H1 (cell line): ENCODE data around the gene ARHGAP10.

Experiments used
- CEBPB ChIP-seq: IDR thresholded peaks from 2 replicates; pipeline ENCODE4 v1.6.1; 2012; ENCODE audit warnings: low read depth, low read length
- EZH2 ChIP-seq: fragments of 200-600 bp; sonication (generic); IDR thresholded peaks from 2 replicates; pipeline ENCODE4 v1.7.1; 2012; ENCODE audit warnings: low read depth, mild to moderate bottlenecking, moderate library complexity, low read length, inconsistent platforms; ENCODE audit not compliant: severe bottlenecking
- POLR2A ChIP-seq, 2 experiments: IDR thresholded peaks; 1 replicate in 1 of 2; 2 replicates in 1 of 2; pipeline ENCODE4 v1.6.1; 2011; ENCODE audit warnings: low read depth in 2 of 2, low read length in 2 of 2, mild to moderate bottlenecking in 2 of 2; ENCODE audit errors: control extremely low read depth in 1 of 2
- POLR2AphosphoS5 ChIP-seq: IDR thresholded peaks from 2 replicates; pipeline ENCODE4 v1.6.1; 2011; ENCODE audit warnings: low read depth, low read length
- POU5F1 ChIP-seq: IDR thresholded peaks from 2 replicates; pipeline ENCODE4 v1.6.1; 2011; ENCODE audit warnings: low read depth, mild to moderate bottlenecking, low read length, moderate library complexity
- SAP30 ChIP-seq: fragments of 300-600 bp; sonication (generic); IDR thresholded peaks from 2 replicates; pipeline ENCODE4 v1.7.1; 2012; ENCODE audit warnings: low read length, moderate library complexity, mild to moderate bottlenecking, inconsistent platforms; ENCODE audit not compliant: insufficient read depth, insufficient replicate concordance
- TAF1 ChIP-seq: IDR thresholded peaks from 2 replicates; pipeline ENCODE4 v1.6.1; 2011; ENCODE audit warnings: mild to moderate bottlenecking, low read depth, low read length
- TAF7 ChIP-seq: optimal IDR thresholded peaks from 2 replicates; pipeline ENCODE3; 2011; ENCODE audit warnings: low read depth, mild to moderate bottlenecking, inconsistent platforms, low read length, moderate library complexity, borderline replicate concordance
- TF ChIP-seq, protein P1 (sequence below), 3 experiments: IDR thresholded peaks; 1 replicate in 2 of 3; 2 replicates in 1 of 3; pipeline versions ENCODE4 v1.5.1 to v1.6.1; 2011; ENCODE audit warnings: low read length in 3 of 3, mild to moderate bottlenecking in 3 of 3, inconsistent platforms in 2 of 3, low read depth in 1 of 3, moderate library complexity in 1 of 3; ENCODE audit not compliant: insufficient read depth in 1 of 3; ENCODE audit errors: control extremely low read depth in 1 of 3
- TF ChIP-seq, protein P2 (sequence below): IDR thresholded peaks from 2 replicates; pipeline ENCODE4 v1.6.1; 2011; ENCODE audit warnings: low read length, improper control_type of control experiment

DNA sequence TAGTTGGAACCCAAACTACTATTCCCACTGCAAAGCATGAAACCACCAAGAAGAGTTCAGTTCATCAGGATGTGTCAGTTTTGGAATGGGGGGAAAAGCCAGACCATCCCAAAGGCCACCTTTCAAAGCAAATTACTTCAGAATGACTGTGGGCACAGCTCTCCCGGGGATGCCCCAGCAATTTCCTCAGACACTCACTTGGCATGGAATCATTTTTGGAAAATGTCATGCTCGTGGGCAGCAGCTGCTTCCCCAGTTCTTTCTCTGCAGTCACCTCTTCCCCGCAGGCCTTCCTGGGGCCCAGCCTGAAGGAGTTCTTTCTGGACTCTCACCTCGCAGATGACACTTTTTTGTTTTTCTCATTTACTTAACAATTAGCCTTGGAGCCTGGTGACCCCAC, 360.0 kb downstream of the ARHGAP10 start:
- TF ChIP-seq SAP30 (no peak), POLR2A (IDR thresholded peaks at IDR 0.05; ENCODE audit: control extremely low read depth in 1 of 2, low read depth in 2 of 2, low read length in 2 of 2) (no peak), TAF1 (no peak), POLR2AphosphoS5 (no peak), CEBPB (no peak), EZH2 (no peak), TAF7 (no peak), POU5F1 (no peak)
- TF ChIP-seq, protein P1, sequence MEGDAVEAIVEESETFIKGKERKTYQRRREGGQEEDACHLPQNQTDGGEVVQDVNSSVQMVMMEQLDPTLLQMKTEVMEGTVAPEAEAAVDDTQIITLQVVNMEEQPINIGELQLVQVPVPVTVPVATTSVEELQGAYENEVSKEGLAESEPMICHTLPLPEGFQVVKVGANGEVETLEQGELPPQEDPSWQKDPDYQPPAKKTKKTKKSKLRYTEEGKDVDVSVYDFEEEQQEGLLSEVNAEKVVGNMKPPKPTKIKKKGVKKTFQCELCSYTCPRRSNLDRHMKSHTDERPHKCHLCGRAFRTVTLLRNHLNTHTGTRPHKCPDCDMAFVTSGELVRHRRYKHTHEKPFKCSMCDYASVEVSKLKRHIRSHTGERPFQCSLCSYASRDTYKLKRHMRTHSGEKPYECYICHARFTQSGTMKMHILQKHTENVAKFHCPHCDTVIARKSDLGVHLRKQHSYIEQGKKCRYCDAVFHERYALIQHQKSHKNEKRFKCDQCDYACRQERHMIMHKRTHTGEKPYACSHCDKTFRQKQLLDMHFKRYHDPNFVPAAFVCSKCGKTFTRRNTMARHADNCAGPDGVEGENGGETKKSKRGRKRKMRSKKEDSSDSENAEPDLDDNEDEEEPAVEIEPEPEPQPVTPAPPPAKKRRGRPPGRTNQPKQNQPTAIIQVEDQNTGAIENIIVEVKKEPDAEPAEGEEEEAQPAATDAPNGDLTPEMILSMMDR (IDR thresholded peaks at IDR 0.05; ENCODE audit: control extremely low read depth in 1 of 3, insufficient read depth in 1 of 3, low read depth in 1 of 3, low read length in 3 of 3), result no peak
- TF ChIP-seq, protein P2, sequence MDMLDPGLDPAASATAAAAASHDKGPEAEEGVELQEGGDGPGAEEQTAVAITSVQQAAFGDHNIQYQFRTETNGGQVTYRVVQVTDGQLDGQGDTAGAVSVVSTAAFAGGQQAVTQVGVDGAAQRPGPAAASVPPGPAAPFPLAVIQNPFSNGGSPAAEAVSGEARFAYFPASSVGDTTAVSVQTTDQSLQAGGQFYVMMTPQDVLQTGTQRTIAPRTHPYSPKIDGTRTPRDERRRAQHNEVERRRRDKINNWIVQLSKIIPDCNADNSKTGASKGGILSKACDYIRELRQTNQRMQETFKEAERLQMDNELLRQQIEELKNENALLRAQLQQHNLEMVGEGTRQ, result no peak
